ENCODE results near the gene CSNK1G1.

DNA sequence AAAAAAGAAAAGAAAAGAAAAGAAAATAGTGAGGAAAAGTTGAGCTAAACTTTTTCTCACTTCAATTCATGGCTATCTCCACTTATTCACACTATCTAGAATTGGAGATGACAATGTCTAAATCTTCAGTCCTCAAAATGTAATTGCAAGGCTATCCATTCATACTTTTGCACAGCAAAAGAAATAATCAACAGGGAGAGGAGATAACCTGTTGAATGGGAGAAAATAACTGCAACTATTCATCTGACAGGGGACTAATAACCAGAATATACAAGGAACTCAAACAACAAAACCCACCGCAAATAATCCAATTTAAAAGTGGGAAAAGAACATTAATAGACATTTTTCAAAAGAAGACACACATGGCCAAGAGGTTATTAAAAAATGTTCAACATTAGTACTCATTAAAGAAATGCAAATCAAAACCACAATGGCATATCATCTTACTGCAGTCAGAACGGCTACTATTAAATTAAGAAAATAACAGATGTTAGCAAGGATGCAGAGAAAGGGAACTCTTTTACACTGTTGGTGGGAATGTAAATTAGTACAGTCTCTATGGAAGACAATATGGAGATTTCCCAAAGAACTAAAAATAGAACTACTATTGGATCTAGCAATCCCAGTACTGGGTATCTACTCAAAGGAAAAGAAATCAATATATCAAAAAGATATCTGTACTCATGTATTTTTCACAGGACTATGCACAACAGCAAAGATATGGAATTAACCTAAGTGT, 119.6 kb downstream of the CSNK1G1 start:
- TF ChIP-seq POLR2A (IDR thresholded peaks at IDR 0.05), result no peak
- TF ChIP-seq, protein P1, sequence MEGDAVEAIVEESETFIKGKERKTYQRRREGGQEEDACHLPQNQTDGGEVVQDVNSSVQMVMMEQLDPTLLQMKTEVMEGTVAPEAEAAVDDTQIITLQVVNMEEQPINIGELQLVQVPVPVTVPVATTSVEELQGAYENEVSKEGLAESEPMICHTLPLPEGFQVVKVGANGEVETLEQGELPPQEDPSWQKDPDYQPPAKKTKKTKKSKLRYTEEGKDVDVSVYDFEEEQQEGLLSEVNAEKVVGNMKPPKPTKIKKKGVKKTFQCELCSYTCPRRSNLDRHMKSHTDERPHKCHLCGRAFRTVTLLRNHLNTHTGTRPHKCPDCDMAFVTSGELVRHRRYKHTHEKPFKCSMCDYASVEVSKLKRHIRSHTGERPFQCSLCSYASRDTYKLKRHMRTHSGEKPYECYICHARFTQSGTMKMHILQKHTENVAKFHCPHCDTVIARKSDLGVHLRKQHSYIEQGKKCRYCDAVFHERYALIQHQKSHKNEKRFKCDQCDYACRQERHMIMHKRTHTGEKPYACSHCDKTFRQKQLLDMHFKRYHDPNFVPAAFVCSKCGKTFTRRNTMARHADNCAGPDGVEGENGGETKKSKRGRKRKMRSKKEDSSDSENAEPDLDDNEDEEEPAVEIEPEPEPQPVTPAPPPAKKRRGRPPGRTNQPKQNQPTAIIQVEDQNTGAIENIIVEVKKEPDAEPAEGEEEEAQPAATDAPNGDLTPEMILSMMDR (IDR thresholded peaks at IDR 0.05), result no peak

Data from uterus (tissue), 2 donors.